ENCODE results near the gene HOXA3.

Gene HOXA3

GRCh38 chr7:27155816-27156507 is 3.6 kb upstream of the HOXA3 start:
- no peak for DNase-seq (ENCODE audit: low read depth in 2 of 2)

DNA sequence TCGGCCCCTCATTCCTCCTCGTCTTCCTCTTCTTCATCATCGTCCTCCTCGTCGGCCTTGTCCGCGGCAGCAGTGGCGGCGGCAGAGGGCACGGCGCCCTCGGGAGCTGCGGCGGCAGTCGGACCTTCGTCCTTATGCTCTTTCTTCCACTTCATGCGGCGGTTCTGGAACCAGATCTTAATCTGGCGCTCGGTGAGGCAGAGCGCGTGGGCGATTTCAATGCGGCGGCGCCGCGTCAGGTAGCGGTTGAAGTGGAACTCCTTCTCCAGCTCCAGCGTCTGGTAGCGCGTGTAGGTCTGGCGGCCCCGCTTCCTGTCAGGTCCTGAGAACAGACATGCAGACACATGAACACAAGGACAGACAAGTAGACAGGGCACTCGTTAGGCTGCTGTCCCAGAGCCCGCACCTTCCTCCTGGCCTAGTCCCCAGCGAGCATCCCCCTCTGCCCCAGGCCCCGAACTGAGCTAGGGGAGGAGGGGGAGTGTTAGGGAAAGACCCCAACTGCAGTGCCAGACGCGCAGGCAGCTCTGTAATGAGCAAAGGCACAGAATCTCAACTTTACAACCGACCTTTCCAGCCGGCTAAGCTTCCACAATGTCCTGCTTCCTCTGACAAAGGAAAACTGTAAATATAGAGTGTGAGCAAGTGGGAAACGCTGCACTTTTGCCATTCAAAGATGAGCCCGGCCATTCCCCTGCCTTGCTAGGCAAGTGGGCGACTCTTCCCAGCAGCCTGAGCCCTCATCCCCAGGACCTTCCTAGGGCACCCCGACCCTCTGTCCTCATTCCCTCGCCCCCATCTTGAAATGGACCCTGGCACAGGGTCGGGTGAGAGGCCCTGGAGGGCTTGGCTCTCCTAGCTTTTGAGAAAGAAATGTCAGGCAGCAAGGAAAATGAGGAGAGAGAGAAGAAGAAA is 2.8 kb upstream of the HOXA3 start:
- DNase-seq (ENCODE audit: low read depth in 2 of 2), result no peak

- no peak for DNase-seq (ENCODE audit: low read depth in 2 of 2)
These were observed 2.0 kb upstream of the HOXA3 start for GRCh38 chr7:27154369-27154768.

DNA sequence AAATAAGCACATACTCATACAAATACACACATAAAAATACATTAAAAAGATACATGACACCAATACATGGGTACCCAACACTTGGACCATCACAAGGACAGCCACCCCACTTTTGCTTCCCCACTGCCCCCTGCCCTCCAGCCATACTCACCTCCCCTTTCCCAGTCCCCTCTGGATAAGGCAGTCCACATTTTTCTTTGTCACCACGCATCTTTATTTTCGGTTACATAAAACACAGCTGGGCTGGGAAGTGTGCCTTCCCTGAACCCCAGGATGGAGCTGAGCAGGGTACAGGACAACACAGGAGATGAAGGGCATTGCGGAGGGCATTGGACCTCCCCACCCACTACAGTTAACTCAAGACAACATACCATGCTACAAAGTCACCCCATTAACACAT is 1.1 kb upstream of the HOXA3 start:
- no peak for DNase-seq (ENCODE audit: low read depth in 2 of 2)

GRCh38 chr7:27152816-27153442 is 546 bp upstream of the HOXA3 start:
- no peak for DNase-seq (ENCODE audit: low read depth in 2 of 2)

GRCh38 chr7:27151341-27151930 is 947 bp downstream of the HOXA3 start:
- no peak for DNase-seq (ENCODE audit: low read depth in 2 of 2)

- DNase-seq (ENCODE audit: low read depth in 2 of 2), result peak; percentile 41 to 55
These were observed 1.6 kb downstream of the HOXA3 start for GRCh38 chr7:27150568-27151340.

GRCh38 chr7:27149842-27150567 is 2.4 kb downstream of the HOXA3 start:
- DNase-seq (ENCODE audit: low read depth in 2 of 2), result no peak

GRCh38 chr7:27148756-27149641 is 3.4 kb downstream of the HOXA3 start:
- DNase-seq (ENCODE audit: low read depth in 2 of 2), result no peak

GRCh38 chr7:27148031-27148755 is 4.2 kb downstream of the HOXA3 start:
- DNase-seq (ENCODE audit: low read depth in 2 of 2), result no peak

DNA sequence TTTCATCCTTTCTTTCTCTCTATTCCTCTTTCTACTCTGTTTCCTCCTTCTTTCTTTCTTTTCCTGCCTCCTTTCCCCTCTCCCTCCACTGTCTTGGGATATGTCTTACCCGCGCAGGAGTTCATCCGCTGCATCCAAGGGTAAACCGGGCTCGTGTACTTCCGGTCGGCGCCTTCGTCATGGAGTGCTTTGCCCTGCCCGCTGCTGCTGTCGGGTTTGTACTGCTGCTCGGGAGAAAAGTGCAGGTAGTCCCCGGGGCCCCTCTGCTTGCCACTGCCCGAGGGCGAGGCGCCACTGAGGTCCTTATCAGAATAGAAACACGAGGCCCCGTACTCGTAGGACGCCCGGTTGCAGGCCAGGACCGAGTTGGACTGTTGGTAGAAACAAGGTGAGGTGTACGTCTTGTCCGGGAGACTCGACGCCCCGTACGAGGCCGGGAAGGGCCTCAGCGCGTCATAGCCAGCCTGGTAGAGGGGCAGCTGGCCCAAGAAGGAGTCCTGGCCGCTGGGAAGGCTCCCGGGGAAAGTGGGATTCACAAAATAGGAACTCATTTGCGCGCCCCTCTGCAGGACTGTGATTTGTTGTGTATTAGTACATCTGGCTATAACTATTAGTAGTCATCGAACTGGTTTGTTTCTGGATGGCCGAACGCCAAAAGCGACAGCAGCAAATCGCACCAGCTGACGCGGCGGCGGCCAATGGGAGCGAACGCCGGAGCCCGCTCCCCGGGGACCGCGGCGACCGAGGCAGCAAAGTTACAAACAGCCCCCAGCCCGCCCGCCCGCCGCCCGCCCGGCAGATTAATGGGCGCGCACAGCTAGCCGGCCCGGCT is 5.0 kb downstream of the HOXA3 start, which contains the start of gene HOXA6:
Gene HOXA6, minus strand, starts transcription at position 576 of the 832 bp plus-strand sequence. Its CDS starts 25 bp downstream, at position 551.
- DNase-seq (ENCODE audit: low read depth in 2 of 2), result no peak

DNA sequence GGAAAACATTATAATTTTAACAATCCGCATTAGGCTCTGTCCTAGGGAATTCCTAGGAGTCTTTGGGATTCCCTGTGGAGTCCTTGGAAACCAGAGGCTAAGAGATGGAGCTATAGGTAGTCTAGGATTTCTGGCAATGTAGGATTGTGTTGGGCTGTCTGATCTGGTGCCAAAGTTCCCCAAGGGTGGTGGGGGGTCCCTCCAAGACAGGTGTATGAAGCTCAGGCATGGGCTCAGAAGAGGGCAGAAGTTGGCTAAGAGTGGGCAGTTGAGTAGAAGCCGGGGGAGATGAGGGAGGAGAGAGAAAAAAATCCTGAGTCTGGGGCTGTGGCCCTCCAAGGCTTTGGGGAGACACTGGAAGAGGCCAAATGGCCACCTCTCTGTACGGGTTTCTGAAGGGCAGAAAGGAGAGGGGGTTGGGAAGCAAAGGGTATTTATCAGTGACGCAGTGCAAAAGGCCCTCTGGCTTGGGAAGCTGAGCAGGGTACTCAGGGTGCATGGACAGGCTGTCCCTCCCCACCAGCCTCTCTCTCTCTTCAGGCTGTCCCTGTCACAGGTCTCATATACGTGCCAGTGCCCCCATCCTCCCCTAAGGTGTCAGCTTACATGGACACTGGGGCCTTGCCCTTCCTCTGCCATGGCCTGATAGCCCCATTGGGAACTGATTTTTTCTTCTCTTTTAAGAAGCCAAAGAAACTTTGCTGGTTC is 5.7 kb downstream of the HOXA3 start:
- no peak for DNase-seq (ENCODE audit: low read depth in 2 of 2)

GRCh38 chr7:27145914-27146412 is 6.4 kb downstream of the HOXA3 start:
- DNase-seq (ENCODE audit: low read depth in 2 of 2), result no peak

- DNase-seq (ENCODE audit: low read depth in 2 of 2), result no peak
These were observed 7.0 kb downstream of the HOXA3 start for GRCh38 chr7:27145165-27145913.

- DNase-seq (ENCODE audit: low read depth in 2 of 2), result no peak
These were observed 7.6 kb downstream of the HOXA3 start for GRCh38 chr7:27144781-27145164.
